Muscle of leg (tissue), 11 donors: ENCODE measurements around the gene DUOXA1. TPM values are rescaled to one million over a fixed set of nuclear protein-coding genes. Genes with fewer than 3 reads are reported as not detected.

ENCODE experiments used
- DNase-seq: peaks from one replicate; pipeline ENCODE4 v3.0.0; 2013
- H3K27ac ChIP-seq: one replicate; pipeline ENCODE4 v1.5.1; 2013; ENCODE audit warnings: mild to moderate bottlenecking, low read length, control low read depth
- H3K27me3 ChIP-seq: one replicate; pipeline ENCODE4 v1.6.1; 2013; ENCODE audit warnings: low read length; ENCODE audit not compliant: control insufficient read depth, insufficient read depth
- H3K36me3 ChIP-seq: one replicate; pipeline ENCODE4 v1.6.1; 2013; ENCODE audit warnings: low read length; ENCODE audit not compliant: control insufficient read depth, insufficient read depth
- H3K4me1 ChIP-seq: one replicate; pipeline ENCODE4 v1.6.1; 2013; ENCODE audit warnings: low read length; ENCODE audit not compliant: control insufficient read depth, insufficient read depth
- H3K4me3 ChIP-seq: one replicate; pipeline ENCODE4 v1.5.1; 2013; ENCODE audit warnings: low read length, control low read depth
- H3K9me3 ChIP-seq: replicated peaks from 2 replicates; pipeline ENCODE4 v1.6.1; 2013; ENCODE audit warnings: low read depth, low read length; ENCODE audit not compliant: control insufficient read depth
- WGBS: methylation state at CpG from one replicate; pipeline ENCODE4 v1.1.5; 2013; ENCODE audit warnings: missing lambda C conversion rate; ENCODE audit not compliant: insufficient coverage; 5-methylcytosine and 5-hydroxymethylcytosine counted together
- polyA plus RNA-seq, 8 donors: library from polyadenylated mRNA; unstranded; fragments of 120-200 nt; gene quantifications; one replicate each; pipeline versions ENCODE4 v1.2.1 to v1.2.3, GENCODE V29; 2013; ENCODE audit warnings: inconsistent platforms in 1 of 8, low replicate concordance in 1 of 8; ENCODE audit not compliant: insufficient read length in 8 of 8, insufficient read depth in 1 of 8
- total RNA-seq: library from RNA; stranded (reverse); fragments of 120-200 nt; gene quantifications from one replicate; pipeline ENCODE4 v1.2.4, GENCODE V29; 2013

The DUOXA1 gene
- total and polyA plus RNA-seq, 9 donors: 0.10 to 2.4 (median 0.29) TPM; not detected in 3

DNA sequence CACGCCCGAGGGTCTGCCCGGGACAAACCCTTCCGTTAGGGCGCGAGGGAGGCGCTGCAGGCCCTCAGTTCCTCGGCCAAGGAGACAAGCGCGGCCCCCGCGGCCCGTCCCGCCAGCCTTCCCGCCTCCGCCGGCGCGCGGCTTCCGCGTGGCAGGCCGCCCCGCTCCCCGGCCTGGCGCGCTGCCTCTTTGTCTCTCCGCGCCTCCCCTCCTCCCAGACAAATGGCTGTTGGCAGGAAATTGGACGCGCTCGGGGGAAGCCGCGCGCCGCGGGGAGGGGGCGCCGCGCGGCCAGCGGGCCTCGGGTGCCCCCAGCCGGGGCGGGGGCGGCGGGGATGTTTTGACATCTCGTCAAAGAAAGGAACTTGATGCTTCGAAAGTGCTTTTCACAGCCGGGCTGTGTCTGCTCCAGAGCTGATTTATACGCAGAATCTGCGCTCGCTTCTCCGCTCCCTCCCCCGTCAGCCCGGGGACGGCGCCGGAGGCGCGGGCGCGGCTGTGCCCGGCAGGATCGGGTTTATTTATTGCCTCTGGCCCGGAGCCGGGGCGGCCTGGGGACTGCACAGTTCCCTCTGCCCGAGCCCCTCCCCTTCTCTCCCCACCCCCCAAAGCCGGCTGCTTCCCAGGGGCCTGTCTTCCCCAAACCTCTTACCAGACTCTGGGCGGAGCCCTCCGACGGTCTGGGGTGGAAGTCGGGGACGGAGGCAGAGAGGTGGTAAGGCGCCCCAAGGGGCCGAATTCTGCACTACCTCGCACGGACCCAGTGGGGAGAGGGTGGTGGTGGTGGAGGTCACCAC, 37.4 kb upstream of the DUOXA1 start:
- H3K27me3 ChIP-seq: no peaks in the 10 kb centered on the region
- H3K27ac ChIP-seq: peak overlapping the region; percentile 97
- peaks cover 30% of the 10 kb centered on the region for H3K4me1 ChIP-seq
- 0% methylated on average over 63 of the region's 79 CpGs for WGBS
- peak overlapping the region; percentile 69 for H3K4me3 ChIP-seq
- no peaks in the 10 kb centered on the region for H3K9me3 ChIP-seq
- DNase-seq: peak; percentile 95
- peaks cover 6% of the 10 kb centered on the region for H3K36me3 ChIP-seq

DNA sequence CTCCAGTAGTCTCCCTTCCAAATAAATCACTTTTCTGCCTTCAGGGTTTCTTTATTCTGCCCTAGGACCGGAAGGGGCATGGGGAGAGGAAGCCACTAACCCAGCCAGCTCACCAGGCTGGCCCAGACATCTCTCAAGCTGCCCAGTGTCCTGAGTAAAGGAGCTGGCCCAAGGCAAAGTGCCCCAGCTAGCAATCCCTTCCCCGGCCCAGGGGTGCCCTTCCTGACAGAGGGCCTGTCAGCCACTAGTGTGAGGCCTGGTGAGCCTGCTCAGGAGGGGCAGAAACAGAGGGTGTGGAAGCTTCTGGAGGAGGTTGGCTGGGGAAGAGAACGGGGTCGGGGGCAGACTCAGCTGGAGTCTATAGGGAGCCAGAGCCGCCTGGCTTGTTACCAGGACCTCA, 35.9 kb upstream of the DUOXA1 start:
- H3K27ac ChIP-seq: peak overlapping the region; percentile 29
- H3K4me3 ChIP-seq: no peak overlapping the region
- no peaks in the 10 kb centered on the region for H3K9me3 ChIP-seq
- no peaks in the 10 kb centered on the region for H3K27me3 ChIP-seq
- no peak for DNase-seq
- 89% methylated on average over 1 of the region's 5 CpGs for WGBS
- H3K4me1 ChIP-seq: peaks cover 30% of the 10 kb centered on the region
- H3K36me3 ChIP-seq: no peaks in the 10 kb centered on the region

GRCh38 chr15:45164914-45165313, 35.2 kb upstream of the DUOXA1 start:
- Histone ChIP-seq H3K4me3 (no peak overlapping the region), H3K4me1 (peaks cover 30% of the 10 kb centered on the region), H3K27me3 (no peaks in the 10 kb centered on the region), H3K36me3 (no peaks in the 10 kb centered on the region), H3K27ac (no peak overlapping the region), H3K9me3 (no peaks in the 10 kb centered on the region)
- no CpG with 5 or more reads among the region's 1 CpG for WGBS
- no peak for DNase-seq

DNA sequence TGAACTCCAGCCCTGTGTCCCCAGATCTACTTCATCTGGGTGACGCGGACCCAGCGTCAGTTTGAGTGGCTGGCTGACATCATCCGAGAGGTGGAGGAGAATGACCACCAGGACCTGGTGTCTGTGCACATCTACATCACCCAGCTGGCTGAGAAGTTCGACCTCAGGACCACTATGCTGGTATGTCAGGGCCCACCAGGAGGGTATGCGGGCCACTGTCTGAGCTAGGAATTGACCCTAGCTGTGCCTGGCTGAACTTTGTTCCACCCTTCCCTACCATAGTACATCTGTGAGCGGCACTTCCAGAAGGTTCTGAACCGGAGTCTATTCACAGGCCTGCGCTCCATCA, 33.8 kb upstream of the DUOXA1 start:
- Histone ChIP-seq H3K4me3 (no peak overlapping the region), H3K27me3 (no peaks in the 10 kb centered on the region), H3K36me3 (no peaks in the 10 kb centered on the region), H3K4me1 (peaks cover 30% of the 10 kb centered on the region), H3K9me3 (no peaks in the 10 kb centered on the region), H3K27ac (no peak overlapping the region)
- WGBS: 76% methylated on average over 9 of the region's 9 CpGs
- DNase-seq: no peak

DNA sequence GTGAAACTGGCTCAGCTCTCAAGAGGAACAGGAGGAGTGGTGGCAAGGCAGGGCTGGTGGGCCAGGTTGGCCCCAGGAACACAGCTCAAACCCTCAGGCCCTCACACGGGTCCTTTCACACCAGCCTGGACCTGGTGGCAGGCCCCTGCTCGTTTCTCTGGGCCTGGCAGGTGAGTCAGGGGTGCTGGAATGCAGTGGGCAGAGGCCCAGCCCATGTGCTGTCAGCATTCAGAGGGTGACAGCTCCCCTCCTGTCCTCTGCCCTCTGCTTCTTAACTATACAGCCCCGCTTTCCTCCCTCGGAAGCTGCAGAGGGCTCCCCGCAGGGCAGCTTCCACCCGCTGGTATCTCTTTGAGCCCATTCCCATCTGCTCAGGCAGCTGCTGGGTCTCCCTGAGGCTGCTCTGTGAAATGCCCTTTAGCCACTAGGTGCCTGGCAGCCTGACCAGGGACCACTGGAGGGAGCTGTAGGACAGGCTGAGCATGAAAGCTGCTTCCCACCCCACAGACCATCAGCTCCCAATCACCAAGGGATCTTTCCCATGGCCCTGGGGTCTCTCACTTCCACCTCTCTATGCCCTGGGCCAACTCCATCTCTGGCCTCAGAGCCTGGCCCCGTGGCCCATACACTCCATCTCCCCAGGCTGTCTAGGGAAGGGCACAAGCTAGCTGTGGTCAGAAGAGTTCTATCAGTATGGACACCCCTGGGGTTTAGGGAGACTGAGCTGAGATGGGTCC, 33.3 kb upstream of the DUOXA1 start:
- WGBS: 6% methylated on average over 4 of the region's 7 CpGs
- Histone ChIP-seq H3K4me1 (peaks cover 29% of the 10 kb centered on the region), H3K27me3 (no peaks in the 10 kb centered on the region), H3K4me3 (no peak overlapping the region), H3K36me3 (no peaks in the 10 kb centered on the region), H3K27ac (no peak overlapping the region), H3K9me3 (no peaks in the 10 kb centered on the region)
- peak; percentile 85 for DNase-seq

GRCh38 chr15:45161666-45162065, 32.0 kb upstream of the DUOXA1 start:
- Histone ChIP-seq H3K9me3 (no peaks in the 10 kb centered on the region), H3K27me3 (no peaks in the 10 kb centered on the region), H3K4me1 (peaks cover 19% of the 10 kb centered on the region), H3K36me3 (no peaks in the 10 kb centered on the region), H3K27ac (no peak overlapping the region), H3K4me3 (no peak overlapping the region)
- 88% methylated on average over 14 of the region's 14 CpGs for WGBS
- DNase-seq: no peak

DNA sequence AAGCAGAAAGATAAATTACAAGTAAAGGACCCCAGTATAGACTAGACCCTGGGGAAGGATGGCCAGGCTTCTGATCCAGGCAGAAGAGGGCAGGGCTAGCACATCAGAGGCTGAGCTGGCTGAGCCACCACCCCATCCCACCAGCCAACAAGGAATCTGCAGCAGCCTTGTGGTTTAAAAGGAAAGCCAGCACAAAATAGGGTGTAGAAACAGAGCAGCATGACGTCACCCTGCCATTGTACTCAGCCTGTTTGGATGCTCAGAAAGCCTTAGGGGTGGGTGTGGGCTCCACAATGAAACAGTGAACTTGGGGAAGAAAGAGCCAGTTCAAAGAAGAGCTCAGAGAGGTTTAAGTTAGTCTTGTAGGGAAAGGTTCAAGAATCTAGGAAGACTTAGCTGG, 28.3 kb upstream of the DUOXA1 start:
- H3K4me1 ChIP-seq: peaks cover 4% of the 10 kb centered on the region
- no peaks in the 10 kb centered on the region for H3K36me3 ChIP-seq
- 33% methylated on average over 1 of the region's 1 CpG for WGBS
- no peaks in the 10 kb centered on the region for H3K27me3 ChIP-seq
- DNase-seq: no peak
- H3K9me3 ChIP-seq: no peaks in the 10 kb centered on the region
- no peak overlapping the region for H3K4me3 ChIP-seq
- no peak overlapping the region for H3K27ac ChIP-seq

DNA sequence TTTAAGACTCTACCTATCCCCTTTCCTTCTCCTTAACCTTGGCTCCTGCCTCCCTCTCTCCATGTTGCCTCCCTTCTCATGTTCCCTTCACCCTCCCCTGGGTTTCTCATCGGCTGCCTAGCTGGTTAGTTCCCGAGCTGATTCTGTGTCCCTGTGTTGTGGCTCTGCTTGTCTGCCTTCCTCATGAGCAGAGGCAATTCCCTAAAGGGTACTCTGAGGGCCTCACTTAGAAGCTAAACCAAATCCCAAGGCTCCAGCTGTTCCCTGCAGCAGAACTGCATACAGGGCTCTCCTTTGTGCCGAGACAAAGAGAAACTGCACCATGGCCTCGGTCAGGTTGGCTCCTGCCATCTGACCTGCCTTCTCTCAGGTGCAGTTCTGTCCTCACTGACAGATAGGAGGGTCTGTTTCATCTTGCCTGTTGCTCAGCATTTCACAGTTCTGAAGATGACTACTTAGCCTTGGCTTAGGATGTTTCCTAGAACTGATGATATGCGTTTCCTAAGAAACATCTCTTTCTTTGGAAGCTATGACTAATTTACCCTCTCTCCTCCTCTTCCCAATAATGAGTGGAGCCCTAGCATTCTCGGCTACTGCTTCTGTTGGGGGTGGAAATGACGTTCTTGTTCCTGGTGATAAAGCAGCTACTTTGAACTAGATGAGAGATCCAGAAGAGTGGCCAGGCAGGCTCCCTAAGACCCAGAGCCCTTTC, 27.2 kb upstream of the DUOXA1 start:
- no peaks in the 10 kb centered on the region for H3K9me3 ChIP-seq
- no peak overlapping the region for H3K27ac ChIP-seq
- peaks cover 4% of the 10 kb centered on the region for H3K36me3 ChIP-seq
- no peaks in the 10 kb centered on the region for H3K4me1 ChIP-seq
- WGBS: 47% methylated on average over 3 of the region's 7 CpGs
- no peaks in the 10 kb centered on the region for H3K27me3 ChIP-seq
- DNase-seq: no peak
- H3K4me3 ChIP-seq: no peak overlapping the region

- Histone ChIP-seq H3K9me3 (no peaks in the 10 kb centered on the region), H3K4me1 (no peaks in the 10 kb centered on the region), H3K27me3 (no peaks in the 10 kb centered on the region), H3K4me3 (no peak overlapping the region), H3K27ac (no peak overlapping the region), H3K36me3 (peaks cover 4% of the 10 kb centered on the region)
- no peak for DNase-seq
- 92% methylated on average over 2 of the region's 8 CpGs for WGBS
These were observed 26.1 kb upstream of the DUOXA1 start for GRCh38 chr15:45155739-45156138.
